NB4 (cell line): ENCODE results near the gene GLT6D1.

Experiments
- DNase-seq: peaks from one replicate; pipeline ENCODE4 v3.0.0; 2010; ENCODE audit warnings: low read depth
- H3K4me3 ChIP-seq: one replicate; pipeline ENCODE4 v1.5.1; 2011; ENCODE audit warnings: mild to moderate bottlenecking, low read depth, low read length, moderate library complexity
- MYC ChIP-seq: IDR thresholded peaks from 2 replicates; pipeline ENCODE4 v1.6.1; 2011; ENCODE audit warnings: low read depth, low read length
- POLR2A ChIP-seq: IDR thresholded peaks from 2 replicates; pipeline ENCODE4 v1.6.1; 2011; ENCODE audit warnings: mild to moderate bottlenecking; ENCODE audit not compliant: insufficient read length; ENCODE audit errors: extremely low read depth
- TF ChIP-seq, protein P1 (sequence below): IDR thresholded peaks from 2 replicates; pipeline ENCODE4 v1.6.1; 2011; ENCODE audit warnings: low read depth, low read length
- TF ChIP-seq, protein P2 (sequence below): IDR thresholded peaks from one replicate; pipeline ENCODE4 v1.5.1; 2012; ENCODE audit warnings: low read depth, low read length

Gene GLT6D1

DNA sequence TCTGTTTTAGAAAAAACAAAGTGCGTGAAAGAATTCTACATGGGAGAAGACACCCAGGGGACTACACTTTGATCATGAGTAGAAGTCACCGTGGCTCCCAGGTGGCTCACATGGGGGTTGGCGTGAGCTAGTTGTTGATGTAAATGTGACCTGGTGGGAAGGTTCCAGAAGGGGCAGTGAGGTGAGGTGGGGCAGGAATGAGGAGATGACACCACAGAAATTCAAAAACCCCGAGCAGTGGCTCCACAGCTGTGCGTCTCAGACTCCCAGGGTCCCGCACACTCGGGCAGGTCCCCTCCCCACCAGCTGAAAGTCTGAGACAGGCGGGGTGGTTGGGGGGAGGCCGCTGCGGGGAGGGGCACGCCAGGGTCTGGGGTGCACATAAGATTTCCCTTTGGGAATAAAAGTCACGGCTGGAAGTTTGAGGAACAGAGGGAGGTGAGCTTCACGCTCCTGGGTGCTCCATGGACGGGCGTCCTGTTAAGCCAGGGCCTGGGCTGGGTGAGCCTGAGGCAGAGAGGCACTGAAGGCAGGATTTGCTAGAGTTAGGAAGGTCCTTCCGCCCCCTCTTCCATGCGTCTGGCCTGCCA is 29.9 kb downstream of the GLT6D1 start:
- DNase-seq, result no peak
- no peak overlapping the region for H3K4me3 ChIP-seq
- TF ChIP-seq, protein P1, sequence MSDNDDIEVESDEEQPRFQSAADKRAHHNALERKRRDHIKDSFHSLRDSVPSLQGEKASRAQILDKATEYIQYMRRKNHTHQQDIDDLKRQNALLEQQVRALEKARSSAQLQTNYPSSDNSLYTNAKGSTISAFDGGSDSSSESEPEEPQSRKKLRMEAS, result no peak

DNA sequence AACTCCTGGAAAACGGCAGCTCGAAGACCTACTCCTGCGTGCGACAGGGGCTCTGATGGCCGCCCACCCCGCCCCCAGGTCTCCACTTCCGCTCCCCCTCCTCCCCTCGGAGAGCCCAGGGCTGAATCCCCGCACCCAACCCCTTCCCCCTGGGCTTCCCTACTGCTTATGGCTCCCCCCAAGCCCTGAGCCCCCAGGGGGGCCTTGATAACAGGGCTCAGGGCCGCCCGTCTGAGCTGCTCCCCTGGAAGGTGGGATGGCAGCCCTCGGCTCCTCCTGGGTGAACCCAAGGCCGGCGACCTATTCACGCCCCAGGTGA is 30.4 kb downstream of the GLT6D1 start:
- DNase-seq, result no peak
- TF ChIP-seq, protein P2, sequence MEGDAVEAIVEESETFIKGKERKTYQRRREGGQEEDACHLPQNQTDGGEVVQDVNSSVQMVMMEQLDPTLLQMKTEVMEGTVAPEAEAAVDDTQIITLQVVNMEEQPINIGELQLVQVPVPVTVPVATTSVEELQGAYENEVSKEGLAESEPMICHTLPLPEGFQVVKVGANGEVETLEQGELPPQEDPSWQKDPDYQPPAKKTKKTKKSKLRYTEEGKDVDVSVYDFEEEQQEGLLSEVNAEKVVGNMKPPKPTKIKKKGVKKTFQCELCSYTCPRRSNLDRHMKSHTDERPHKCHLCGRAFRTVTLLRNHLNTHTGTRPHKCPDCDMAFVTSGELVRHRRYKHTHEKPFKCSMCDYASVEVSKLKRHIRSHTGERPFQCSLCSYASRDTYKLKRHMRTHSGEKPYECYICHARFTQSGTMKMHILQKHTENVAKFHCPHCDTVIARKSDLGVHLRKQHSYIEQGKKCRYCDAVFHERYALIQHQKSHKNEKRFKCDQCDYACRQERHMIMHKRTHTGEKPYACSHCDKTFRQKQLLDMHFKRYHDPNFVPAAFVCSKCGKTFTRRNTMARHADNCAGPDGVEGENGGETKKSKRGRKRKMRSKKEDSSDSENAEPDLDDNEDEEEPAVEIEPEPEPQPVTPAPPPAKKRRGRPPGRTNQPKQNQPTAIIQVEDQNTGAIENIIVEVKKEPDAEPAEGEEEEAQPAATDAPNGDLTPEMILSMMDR, result no peak
- no peak for TF ChIP-seq MYC
- TF ChIP-seq, protein P1, result no peak
- no peak for TF ChIP-seq POLR2A
- H3K4me3 ChIP-seq, result no peak overlapping the region

DNA sequence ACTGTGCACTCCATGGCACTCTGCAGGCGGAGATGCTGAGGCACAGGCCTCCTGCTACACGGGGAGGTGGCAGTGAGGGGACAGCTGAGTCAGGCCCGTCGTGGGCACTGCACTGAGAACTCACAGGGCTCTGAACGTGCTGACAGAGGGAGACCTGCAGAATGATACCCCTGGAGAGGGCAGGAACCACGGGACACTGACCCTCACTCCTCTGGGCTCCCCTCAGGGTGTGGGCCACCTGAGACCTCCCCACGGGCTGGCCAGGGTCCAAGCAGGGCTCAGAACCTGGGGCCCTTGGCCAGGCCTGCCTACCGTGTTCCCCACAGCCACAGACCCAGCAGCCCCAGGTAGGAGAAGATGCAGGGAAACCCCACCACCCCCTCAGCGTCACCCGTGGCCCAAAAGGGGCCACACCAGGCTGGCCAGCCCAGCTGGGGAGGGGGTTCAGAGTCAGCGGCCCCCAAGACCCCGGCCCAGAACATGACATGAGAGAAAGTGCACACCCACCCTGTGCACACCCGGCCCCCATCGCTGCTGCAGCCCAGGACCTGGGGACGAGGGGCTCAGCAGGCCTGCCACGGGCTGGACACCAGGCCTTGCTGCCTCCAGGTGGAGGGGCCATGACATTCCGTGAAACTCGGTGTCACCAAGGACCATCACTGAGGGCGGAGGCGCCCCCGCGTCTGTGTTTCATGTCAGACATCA is 30.9 kb downstream of the GLT6D1 start:
- no peak overlapping the region for H3K4me3 ChIP-seq
- no peak for DNase-seq
- TF ChIP-seq, protein P1, result no peak
- no peak for TF ChIP-seq POLR2A
- TF ChIP-seq MYC, result no peak

DNA sequence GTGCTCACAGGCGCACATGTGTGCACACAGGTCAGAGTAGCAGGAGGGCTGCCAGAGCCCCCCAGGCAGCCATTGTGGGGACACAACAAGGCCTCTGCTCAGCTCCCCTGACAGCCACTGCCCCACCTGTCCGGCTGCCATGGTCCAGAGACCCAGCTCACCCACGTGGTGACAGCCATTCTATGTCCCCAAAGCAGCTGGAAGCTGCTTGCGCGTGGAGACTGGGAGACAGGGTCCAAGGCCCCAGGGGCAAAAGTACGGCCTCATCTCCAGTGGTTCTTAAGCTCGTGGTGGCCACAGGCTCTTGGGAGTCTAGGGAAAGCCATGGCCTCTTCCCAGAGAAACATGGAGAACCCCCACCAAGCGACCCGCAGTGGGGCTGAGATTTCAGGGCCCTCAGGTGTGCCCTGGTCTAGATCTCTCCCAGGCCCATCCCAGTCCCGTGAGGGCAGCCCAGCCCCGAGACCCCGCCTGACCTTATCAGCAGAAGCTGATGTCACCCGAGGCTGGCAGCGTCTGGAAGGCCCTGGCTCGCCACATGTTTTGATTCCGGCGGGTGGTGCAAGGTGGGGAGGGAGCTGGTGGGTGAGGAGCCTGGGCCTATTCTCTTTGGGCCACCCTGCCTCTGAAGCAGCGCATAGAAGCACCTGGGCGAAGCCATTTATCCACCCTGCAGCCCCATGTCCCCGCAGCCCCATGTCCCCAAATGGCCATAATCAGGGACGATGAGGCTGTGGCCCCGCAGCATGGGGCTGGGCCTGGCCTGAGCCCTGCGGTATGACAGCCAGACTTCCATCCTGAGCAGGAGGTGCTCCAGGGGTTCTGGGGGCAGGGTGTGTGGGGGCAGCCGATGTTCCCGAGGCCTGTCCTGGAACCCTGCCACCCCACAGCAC is 31.7 kb downstream of the GLT6D1 start:
- no peak overlapping the region for H3K4me3 ChIP-seq
- TF ChIP-seq MYC (no peak), POLR2A (no peak)
- TF ChIP-seq, protein P2, result no peak
- TF ChIP-seq, protein P1, result no peak
- DNase-seq, result no peak

DNA sequence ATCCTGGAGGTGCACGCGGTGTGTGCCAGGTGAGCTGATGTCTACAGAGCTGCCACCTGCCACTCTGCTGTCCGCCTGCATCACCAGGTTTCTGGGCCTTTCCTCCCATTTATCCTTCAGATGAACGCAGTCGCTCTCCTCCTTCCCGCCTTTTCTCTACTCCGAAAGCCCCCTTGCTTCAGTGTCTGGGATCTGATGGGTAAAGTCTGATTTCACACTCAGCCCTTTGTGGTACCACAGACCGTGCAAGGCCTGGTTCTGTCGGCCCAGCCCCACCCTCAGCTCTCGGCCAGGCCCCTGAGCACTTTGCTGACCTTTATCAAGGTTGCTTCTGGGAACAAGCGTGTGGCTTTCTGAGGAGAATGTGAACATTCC is 32.5 kb downstream of the GLT6D1 start:
- no peak overlapping the region for H3K4me3 ChIP-seq
- TF ChIP-seq MYC (no peak), POLR2A (no peak)
- TF ChIP-seq, protein P1, result no peak
- TF ChIP-seq, protein P2, result no peak
- DNase-seq, result no peak

DNA sequence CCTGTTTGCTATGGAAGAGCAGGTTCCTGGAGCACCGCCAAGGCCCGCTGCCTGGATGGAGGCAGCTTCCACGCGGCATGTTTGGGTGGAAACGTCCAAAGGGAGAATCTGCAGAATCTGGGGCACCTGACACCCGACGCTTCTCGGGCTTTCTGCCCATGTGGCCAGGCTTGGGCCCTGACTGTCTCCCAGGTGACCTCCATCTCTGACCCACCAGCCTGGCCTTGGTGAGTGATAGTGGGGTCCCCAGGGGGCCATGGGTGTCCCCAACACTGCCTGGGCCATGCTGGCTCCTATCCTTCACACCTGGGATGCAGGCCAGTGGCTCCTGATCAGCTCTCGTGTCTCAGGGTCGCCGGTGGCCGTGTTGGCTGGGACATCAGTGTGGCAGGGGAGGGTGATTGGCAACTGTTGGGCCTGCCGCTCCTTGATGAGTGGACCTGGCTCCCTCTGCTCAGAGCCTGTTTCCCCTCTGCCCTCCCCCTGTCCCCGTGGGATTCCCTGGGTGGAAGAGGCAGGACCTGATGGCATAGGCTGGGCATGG is 34.0 kb downstream of the GLT6D1 start:
- TF ChIP-seq, protein P2, result no peak
- TF ChIP-seq, protein P1, result no peak
- no peak for TF ChIP-seq MYC
- no peak for TF ChIP-seq POLR2A
- no peak for DNase-seq
- H3K4me3 ChIP-seq, result no peak overlapping the region
